Lower leg skin (tissue), 3 donors: ENCODE data around the gene ANO6.

ENCODE experiments used
- CTCF ChIP-seq, 3 donors: fragments of 450-650 bp; IDR thresholded peaks; one replicate each; pipeline ENCODE4 v1.5.1; 2016; ENCODE audit warnings: antibody characterized with exemption in 3 of 3, mild to moderate bottlenecking in 3 of 3, moderate library complexity in 2 of 3
- POLR2A ChIP-seq, 2 donors: fragments of 450-650 bp; IDR thresholded peaks; one replicate each; pipeline ENCODE4 v1.6.1; 2016 to 2017; ENCODE audit warnings: antibody characterized with exemption in 2 of 2, mild to moderate bottlenecking in 1 of 2, moderate library complexity in 1 of 2

- no peak for TF ChIP-seq POLR2A (IDR thresholded peaks at IDR 0.05)
- no peak for TF ChIP-seq CTCF (IDR thresholded peaks at IDR 0.05)
Observed at GRCh38 chr12:45398552-45398951, 182.7 kb downstream of the ANO6 start.
